WERI-Rb-1 (cell line): Measurements from ENCODE around the gene STIM1.
"Not testable (repeated sequence)": the region's sequence is repeated elsewhere in the genome, so short reads cannot be mapped to it uniquely, and the experiment has no call there.

Source experiments
- DNase-seq: peaks from one replicate; pipeline ENCODE4 v3.0.0-alpha.2; 2020
- H3K27ac ChIP-seq: fragments of 250-450 bp; sonication (Bioruptor Pico); 2 replicates; pipeline ENCODE4 v1.5.1; 2020; ENCODE audit warnings: mild to moderate bottlenecking, moderate library complexity
- H3K27me3 ChIP-seq: fragments of 250-450 bp; sonication (Bioruptor Pico); 2 replicates; pipeline ENCODE4 v1.5.1; 2021; ENCODE audit warnings: mild to moderate bottlenecking, low read depth, moderate library complexity; ENCODE audit not compliant: insufficient read depth, severe bottlenecking
- H3K36me3 ChIP-seq: fragments of 250-450 bp; sonication (Bioruptor Pico); 2 replicates; pipeline ENCODE4 v1.5.1; 2020; ENCODE audit warnings: mild to moderate bottlenecking, moderate library complexity
- H3K4me3 ChIP-seq: 2 replicates; pipeline ENCODE4 v1.5.1; 2011; ENCODE audit warnings: low read depth, mild to moderate bottlenecking, control low read depth, low read length
- H3K9me3 ChIP-seq: fragments of 250-450 bp; sonication (Bioruptor Pico); 2 replicates; pipeline ENCODE4 v1.5.1; 2021; ENCODE audit warnings: mild to moderate bottlenecking, moderate library complexity; ENCODE audit not compliant: severe bottlenecking
- CTCF ChIP-seq: IDR thresholded peaks from 2 replicates; pipeline ENCODE4 v1.5.1; 2011; ENCODE audit warnings: low read depth, mild to moderate bottlenecking, control low read depth, inconsistent platforms, low read length

The STIM1 gene

GRCh38 chr11:3810951-3811350, 44.5 kb upstream of the STIM1 start:
- Histone ChIP-seq H3K27me3 (no peaks in the 10 kb centered on the region), H3K4me3 (no peak overlapping the region), H3K36me3 (no peaks in the 10 kb centered on the region), H3K9me3 (no peaks in the 10 kb centered on the region), H3K27ac (no peak overlapping the region)
- no peak for DNase-seq
- no peak for TF ChIP-seq CTCF

GRCh38 chr11:3814832-3815231, 40.6 kb upstream of the STIM1 start:
- H3K4me3 ChIP-seq, H3K27ac ChIP-seq, H3K27me3 ChIP-seq, H3K9me3 ChIP-seq, DNase-seq, H3K36me3 ChIP-seq: not testable (repeated sequence)

- Histone ChIP-seq H3K9me3 (no peaks in the 10 kb centered on the region), H3K27ac (no peak overlapping the region), H3K36me3 (no peaks in the 10 kb centered on the region), H3K4me3 (no peak overlapping the region), H3K27me3 (no peaks in the 10 kb centered on the region)
- TF ChIP-seq CTCF: no peak
- DNase-seq: no peak
These were observed 39.6 kb upstream of the STIM1 start for GRCh38 chr11:3815845-3816244.

GRCh38 chr11:3816673-3817072, 38.8 kb upstream of the STIM1 start:
- H3K4me3 ChIP-seq: no peak overlapping the region
- no peaks in the 10 kb centered on the region for H3K9me3 ChIP-seq
- H3K27ac ChIP-seq: no peak overlapping the region
- H3K27me3 ChIP-seq: no peaks in the 10 kb centered on the region
- TF ChIP-seq CTCF: no peak
- no peaks in the 10 kb centered on the region for H3K36me3 ChIP-seq
- no peak for DNase-seq

- TF ChIP-seq CTCF: no peak
- Histone ChIP-seq H3K9me3 (no peaks in the 10 kb centered on the region), H3K36me3 (no peaks in the 10 kb centered on the region), H3K27me3 (no peaks in the 10 kb centered on the region), H3K4me3 (no peak overlapping the region), H3K27ac (no peak overlapping the region)
- DNase-seq: no peak
These were observed 38.2 kb upstream of the STIM1 start for GRCh38 chr11:3817181-3817800.

GRCh38 chr11:3820971-3821370, 34.5 kb upstream of the STIM1 start:
- no peak for TF ChIP-seq CTCF
- Histone ChIP-seq H3K4me3 (no peak overlapping the region), H3K36me3 (0 out of 2 replicates have a peak, but pooled peaks cover 2% of the 10 kb centered on the region), H3K9me3 (no peaks in the 10 kb centered on the region), H3K27me3 (no peaks in the 10 kb centered on the region), H3K27ac (no peak overlapping the region)
- no peak for DNase-seq
